BE2C (cell line): ENCODE results near the gene RAF1.

Experiments used
- DNase-seq: peaks from one replicate; pipeline ENCODE4 v3.0.0-alpha.2; 2020
- H3K27me3 ChIP-seq: fragments of 250-450 bp; sonication (Bioruptor Pico); 2 replicates; pipeline ENCODE4 v1.5.1; 2020; ENCODE audit warnings: mild to moderate bottlenecking
- H3K36me3 ChIP-seq: fragments of 250-450 bp; sonication (Bioruptor Pico); 2 replicates; pipeline ENCODE4 v1.5.1; 2020; ENCODE audit warnings: mild to moderate bottlenecking
- H3K4me1 ChIP-seq: fragments of 250-450 bp; sonication (Bioruptor Pico); 2 replicates; pipeline ENCODE4 v1.5.1; 2020
- H3K4me3 ChIP-seq: 2 replicates; pipeline ENCODE4 v1.5.1; 2011; ENCODE audit warnings: low read depth, low read length
- H3K9me3 ChIP-seq: fragments of 250-450 bp; sonication (Bioruptor Pico); 2 replicates; pipeline ENCODE4 v1.5.1; 2020
- TF ChIP-seq, protein P1 (sequence below): IDR thresholded peaks from 2 replicates; pipeline ENCODE4 v1.5.1; 2012; ENCODE audit warnings: mild to moderate bottlenecking, low read depth, low read length

The RAF1 gene

DNA sequence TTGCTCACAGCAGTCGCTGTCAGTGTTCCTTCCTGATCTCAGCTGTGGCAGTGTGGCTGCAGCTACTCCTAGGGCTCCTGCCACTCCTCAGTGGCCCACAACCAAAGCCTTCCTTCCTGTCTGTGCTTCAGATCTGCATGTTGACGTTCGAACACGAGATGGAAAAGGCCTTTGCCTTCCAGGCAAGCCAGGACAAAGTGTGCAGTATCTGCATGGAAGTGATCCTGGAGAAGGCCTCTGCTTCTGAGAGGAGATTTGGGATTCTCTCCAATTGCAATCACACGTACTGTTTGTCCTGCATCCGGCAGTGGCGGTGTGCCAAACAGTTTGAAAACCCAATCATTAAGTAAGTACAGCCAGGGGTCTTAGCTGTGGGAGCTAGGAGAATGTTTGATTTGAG lies 89.3 kb downstream of the RAF1 start:
- Histone ChIP-seq H3K4me1 (no peaks in the 10 kb centered on the region), H3K9me3 (no peaks in the 10 kb centered on the region), H3K4me3 (no peak overlapping the region), H3K36me3 (peaks cover 10% of the 10 kb centered on the region), H3K27me3 (no peaks in the 10 kb centered on the region)
- no peak for DNase-seq
- TF ChIP-seq, protein P1, sequence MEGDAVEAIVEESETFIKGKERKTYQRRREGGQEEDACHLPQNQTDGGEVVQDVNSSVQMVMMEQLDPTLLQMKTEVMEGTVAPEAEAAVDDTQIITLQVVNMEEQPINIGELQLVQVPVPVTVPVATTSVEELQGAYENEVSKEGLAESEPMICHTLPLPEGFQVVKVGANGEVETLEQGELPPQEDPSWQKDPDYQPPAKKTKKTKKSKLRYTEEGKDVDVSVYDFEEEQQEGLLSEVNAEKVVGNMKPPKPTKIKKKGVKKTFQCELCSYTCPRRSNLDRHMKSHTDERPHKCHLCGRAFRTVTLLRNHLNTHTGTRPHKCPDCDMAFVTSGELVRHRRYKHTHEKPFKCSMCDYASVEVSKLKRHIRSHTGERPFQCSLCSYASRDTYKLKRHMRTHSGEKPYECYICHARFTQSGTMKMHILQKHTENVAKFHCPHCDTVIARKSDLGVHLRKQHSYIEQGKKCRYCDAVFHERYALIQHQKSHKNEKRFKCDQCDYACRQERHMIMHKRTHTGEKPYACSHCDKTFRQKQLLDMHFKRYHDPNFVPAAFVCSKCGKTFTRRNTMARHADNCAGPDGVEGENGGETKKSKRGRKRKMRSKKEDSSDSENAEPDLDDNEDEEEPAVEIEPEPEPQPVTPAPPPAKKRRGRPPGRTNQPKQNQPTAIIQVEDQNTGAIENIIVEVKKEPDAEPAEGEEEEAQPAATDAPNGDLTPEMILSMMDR, result no peak

GRCh38 chr3:12574131-12574530 lies 89.8 kb downstream of the RAF1 start:
- H3K9me3 ChIP-seq, result no peaks in the 10 kb centered on the region
- H3K4me3 ChIP-seq, result no peak overlapping the region
- no peaks in the 10 kb centered on the region for H3K27me3 ChIP-seq
- H3K36me3 ChIP-seq, result peaks cover 6% of the 10 kb centered on the region
- TF ChIP-seq, protein P1, result no peak
- DNase-seq, result no peak
- H3K4me1 ChIP-seq, result no peaks in the 10 kb centered on the region

DNA sequence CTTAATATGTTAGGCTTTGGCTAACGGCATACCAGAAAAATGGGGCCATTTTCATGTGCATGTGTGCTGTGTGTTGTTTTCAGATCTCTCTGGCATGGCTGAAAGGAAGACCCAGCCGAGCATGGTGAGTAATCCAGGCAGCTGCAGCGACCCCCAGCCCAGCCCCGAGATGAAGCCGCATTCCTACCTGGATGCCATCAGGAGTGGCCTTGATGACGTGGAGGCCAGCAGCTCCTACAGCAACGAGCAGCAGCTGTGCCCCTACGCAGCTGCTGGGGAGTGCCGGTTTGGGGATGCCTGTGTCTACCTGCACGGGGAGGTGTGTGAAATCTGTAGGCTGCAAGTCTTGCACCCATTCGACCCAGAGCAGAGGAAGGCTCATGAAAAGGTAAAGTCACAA lies 91.9 kb downstream of the RAF1 start:
- TF ChIP-seq, protein P1, result no peak
- Histone ChIP-seq H3K36me3 (peaks cover 4% of the 10 kb centered on the region), H3K9me3 (no peaks in the 10 kb centered on the region), H3K27me3 (no peaks in the 10 kb centered on the region), H3K4me3 (no peak overlapping the region), H3K4me1 (no peaks in the 10 kb centered on the region)
- DNase-seq, result no peak

DNA sequence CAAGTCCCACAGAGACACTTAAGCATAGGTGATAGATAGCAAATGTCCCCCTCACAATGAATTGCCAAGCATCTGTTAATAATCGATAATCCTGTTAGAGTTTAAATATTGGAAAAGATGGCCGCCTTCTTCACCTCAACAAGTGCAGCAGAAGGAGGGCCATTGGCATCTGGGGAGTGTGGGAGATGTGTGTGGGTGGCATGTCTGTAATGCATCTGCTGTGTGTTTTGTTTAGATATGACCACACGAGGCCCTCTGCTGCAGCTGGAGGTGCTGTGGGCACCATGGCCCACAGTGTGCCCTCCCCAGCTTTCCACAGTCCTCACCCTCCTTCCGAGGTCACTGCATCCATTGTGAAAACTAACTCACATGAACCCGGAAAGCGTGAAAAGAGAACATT lies 94.1 kb downstream of the RAF1 start:
- Histone ChIP-seq H3K36me3 (peaks cover 4% of the 10 kb centered on the region), H3K4me1 (no peaks in the 10 kb centered on the region), H3K4me3 (no peak overlapping the region), H3K9me3 (no peaks in the 10 kb centered on the region), H3K27me3 (no peaks in the 10 kb centered on the region)
- no peak for DNase-seq
- TF ChIP-seq, protein P1, result no peak

DNA sequence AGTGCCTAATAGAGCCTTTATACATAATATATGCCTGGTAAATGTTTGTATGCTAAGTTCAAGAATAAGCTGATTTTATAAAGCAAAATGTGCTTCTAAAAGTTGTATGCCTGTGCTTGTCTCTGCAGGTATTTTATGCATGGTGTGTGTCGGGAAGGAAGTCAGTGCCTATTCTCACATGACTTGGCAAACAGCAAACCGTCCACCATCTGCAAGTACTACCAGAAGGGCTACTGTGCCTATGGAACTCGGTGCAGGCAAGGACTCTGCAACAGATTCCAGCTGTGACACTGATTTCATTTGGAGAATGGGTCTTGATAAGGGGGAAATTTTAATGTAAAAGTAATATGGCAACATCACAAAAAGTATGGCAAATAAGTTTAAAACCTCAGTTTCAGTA lies 95.2 kb downstream of the RAF1 start:
- Histone ChIP-seq H3K4me3 (no peak overlapping the region), H3K4me1 (no peaks in the 10 kb centered on the region), H3K27me3 (no peaks in the 10 kb centered on the region), H3K36me3 (peaks cover 4% of the 10 kb centered on the region), H3K9me3 (no peaks in the 10 kb centered on the region)
- no peak for DNase-seq
- TF ChIP-seq, protein P1, result no peak

- DNase-seq, result no peak
- TF ChIP-seq, protein P1, result no peak
Measured at GRCh38 chr3:12566976-12567375, 96.9 kb downstream of the RAF1 start.

More at GRCh38 chr3:12566976-12567375, 96.9 kb downstream of the RAF1 start:
- no peaks in the 10 kb centered on the region for H3K27me3 ChIP-seq
- no peaks in the 10 kb centered on the region for H3K4me1 ChIP-seq
- H3K4me3 ChIP-seq, result no peak overlapping the region
- no peaks in the 10 kb centered on the region for H3K36me3 ChIP-seq
- H3K9me3 ChIP-seq, result no peaks in the 10 kb centered on the region
